ENCODE data around the gene ADAD2.

- TF ChIP-seq CTCF (IDR thresholded peaks at IDR 0.05): no peak
- TF ChIP-seq ZFX (IDR thresholded peaks at IDR 0.05; ENCODE audit: borderline replicate concordance): no peak
Observed at GRCh38 chr16:84178146-84178765, 12.7 kb upstream of the ADAD2 start.

All from 22Rv1 (cell line).